Measurements from ENCODE around the gene ZNF362.

ZNF362 gene

GRCh38 chr1:33256471-33257206, at the start of gene ZNF362:
TSS of gene ZNF362 (plus strand) at chr1:33256492. CDS start at chr1:33270575, 14,083 bp downstream.
- TF ChIP-seq CTCF (IDR thresholded peaks at IDR 0.05; ENCODE audit: low read depth, low read length, missing control alignments): no peak
- in situ Hi-C loops (cut with HindIII; ENCODE audit: low sequenced_read_pairs): no loop called here
- DNase-seq (ENCODE audit: low read depth): peak; percentile 36
- peak within 1 kb of the TSS; percentile 49 for H3K4me3 ChIP-seq (ENCODE audit: low read depth, low read length)

DNA sequence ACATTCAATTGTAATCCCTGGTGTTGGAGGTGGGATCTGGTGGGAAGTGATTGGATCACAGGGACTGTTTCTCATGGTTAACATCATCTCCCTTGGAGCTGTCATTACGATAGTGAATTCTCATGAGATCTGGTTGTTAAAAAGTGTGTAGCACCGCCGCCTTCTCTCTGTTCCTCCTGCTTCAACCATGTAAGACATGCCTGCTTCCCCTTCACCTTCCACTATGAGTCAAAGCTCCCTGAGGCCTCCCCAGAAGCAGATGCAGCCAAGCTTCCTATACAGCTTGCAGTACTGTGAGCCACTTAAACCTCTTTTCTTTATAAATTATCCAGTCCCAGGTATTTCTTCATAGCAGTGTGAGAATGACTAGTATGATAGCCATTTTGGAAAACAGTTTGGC, 44.3 kb upstream of the ZNF362 start:
- DNase-seq (ENCODE audit: low read depth): no peak
- in situ Hi-C loops (cut with HindIII; ENCODE audit: low sequenced_read_pairs): no loop called here
- no peak for TF ChIP-seq CTCF (IDR thresholded peaks at IDR 0.05; ENCODE audit: low read depth, low read length, missing control alignments)

DNA sequence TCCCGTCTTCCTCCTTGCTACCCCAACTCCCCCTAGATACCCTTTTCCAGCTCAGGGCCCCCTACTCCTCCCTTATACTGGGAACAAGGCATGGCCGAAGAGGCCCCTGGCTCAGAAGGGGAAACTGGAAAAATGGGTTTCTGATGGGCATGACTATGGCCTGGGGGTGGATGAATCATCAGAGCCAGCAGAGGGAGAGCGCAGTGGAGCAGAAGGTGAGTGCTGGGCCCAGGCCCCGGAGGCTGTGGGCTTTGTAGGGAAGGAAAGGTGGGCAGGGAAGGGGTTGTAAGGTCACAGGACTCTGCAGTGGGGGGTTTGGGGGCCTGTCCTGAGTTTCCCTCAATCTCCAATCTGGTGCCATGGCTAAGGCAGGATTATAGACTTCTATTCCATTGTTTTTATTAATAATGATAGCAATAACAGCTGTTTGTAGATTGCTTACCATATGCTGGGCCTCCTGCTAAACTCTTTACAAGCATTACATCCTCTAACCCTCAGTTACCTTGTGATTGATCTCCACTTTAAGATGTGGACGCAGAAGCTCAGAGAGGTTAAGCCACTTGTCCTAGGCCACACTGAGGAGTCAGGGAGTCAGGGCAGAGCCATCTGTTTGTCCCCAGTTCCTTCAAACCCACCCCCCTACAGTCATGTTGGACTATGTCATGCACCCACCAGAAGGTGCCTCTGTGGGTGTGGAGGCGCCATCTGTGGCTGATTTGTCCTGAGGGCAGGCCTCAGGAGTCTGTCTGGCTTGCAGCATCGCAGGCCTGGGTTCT, 36.2 kb upstream of the ZNF362 start:
- no peak for TF ChIP-seq CTCF (IDR thresholded peaks at IDR 0.05; ENCODE audit: low read depth, low read length, missing control alignments)
- DNase-seq (ENCODE audit: low read depth): no peak
- in situ Hi-C loops (cut with HindIII; ENCODE audit: low sequenced_read_pairs): no loop called here
- no peak overlapping the region for H3K4me3 ChIP-seq (ENCODE audit: low read depth, low read length)

More for the DNA sequence above, 44.3 kb upstream of the ZNF362 start:
- H3K4me3 ChIP-seq (ENCODE audit: low read depth, low read length): no peak overlapping the region

- no peak for DNase-seq (ENCODE audit: low read depth)
- in situ Hi-C loops (cut with HindIII; ENCODE audit: low sequenced_read_pairs): no loop called here
- H3K4me3 ChIP-seq (ENCODE audit: low read depth, low read length): no peak overlapping the region
Observed at GRCh38 chr1:33220676-33221384, 35.5 kb upstream of the ZNF362 start.

GRCh38 chr1:33221385-33221758, 34.9 kb upstream of the ZNF362 start:
- no peak for TF ChIP-seq CTCF (IDR thresholded peaks at IDR 0.05; ENCODE audit: low read depth, low read length, missing control alignments)
- in situ Hi-C loops (cut with HindIII; ENCODE audit: low sequenced_read_pairs): no loop called here
- no peak overlapping the region for H3K4me3 ChIP-seq (ENCODE audit: low read depth, low read length)
- no peak for DNase-seq (ENCODE audit: low read depth)

More at GRCh38 chr1:33220676-33221384, 35.5 kb upstream of the ZNF362 start:
- no peak for TF ChIP-seq CTCF (IDR thresholded peaks at IDR 0.05; ENCODE audit: low read depth, low read length, missing control alignments)

- TF ChIP-seq CTCF (IDR thresholded peaks at IDR 0.05; ENCODE audit: low read depth, low read length, missing control alignments): no peak
- in situ Hi-C loops (cut with HindIII; ENCODE audit: low sequenced_read_pairs): no loop called here
- no peak overlapping the region for H3K4me3 ChIP-seq (ENCODE audit: low read depth, low read length)
- DNase-seq (ENCODE audit: low read depth): no peak
Observed at GRCh38 chr1:33222381-33222780, 33.9 kb upstream of the ZNF362 start.
